CD1c-positive myeloid dendritic cell (primary cell): ENCODE results near the gene PHETA2.
A peak's percentile ranks its signal among the peaks of the same experiment; 100 is the strongest.
"Not testable (repeated sequence)": the region's sequence is repeated elsewhere in the genome, so short reads cannot be mapped to it uniquely, and the experiment has no call there.

ENCODE experiments used
- DNase-seq: peaks from one replicate; pipeline ENCODE4 v3.0.0-alpha.2; 2016; ENCODE audit errors: extremely low spot score

PHETA2 gene

DNA sequence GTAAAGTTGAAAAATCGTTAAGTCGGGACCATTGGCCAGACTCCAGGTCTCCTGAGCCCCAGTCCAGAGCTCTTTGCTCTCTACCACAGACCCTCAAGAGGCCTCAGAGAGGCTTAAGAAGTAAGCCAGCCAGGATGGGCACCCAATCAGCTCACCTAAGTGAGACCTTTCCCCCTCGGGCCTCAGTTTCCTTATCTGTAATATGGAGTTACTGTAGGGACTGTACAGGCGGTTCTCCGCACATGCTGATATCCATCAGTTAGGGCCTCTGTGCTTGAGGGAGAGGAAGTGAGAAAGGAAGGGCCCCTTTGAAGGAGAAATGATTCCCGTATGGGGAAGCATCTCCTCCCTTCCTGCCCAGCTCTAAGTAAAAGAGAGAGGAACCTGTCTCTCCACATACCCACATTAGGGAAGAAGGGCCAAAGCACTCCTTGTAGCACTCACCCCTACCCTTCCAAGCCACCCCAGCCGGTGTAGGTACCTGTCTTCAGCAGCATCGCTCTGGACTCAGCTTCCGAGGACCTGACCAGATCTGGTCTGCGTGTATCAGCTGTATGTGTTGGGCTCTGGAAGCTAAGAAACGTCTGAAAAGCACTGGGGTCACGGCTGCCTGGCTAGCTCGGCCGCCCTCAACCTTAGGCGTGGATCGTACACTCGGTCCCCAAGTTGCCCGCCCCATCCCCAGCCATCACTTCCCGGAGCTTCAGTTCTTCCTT, 4.1 kb upstream of the PHETA2 start:
- DNase-seq = peak; percentile 86

GRCh38 chr22:42070517-42071422, 3.3 kb upstream of the PHETA2 start, which contains the start of gene NAGA:
Gene NAGA, minus strand, starts transcription at chr22:42070812. Its CDS starts 515 bp downstream, at chr22:42070297.
- peak; percentile 98 for DNase-seq

- not testable (repeated sequence) for DNase-seq
Observed at GRCh38 chr22:42071508-42071907, 2.5 kb upstream of the PHETA2 start.

- DNase-seq = no peak
Observed at GRCh38 chr22:42072606-42073330, 1.3 kb upstream of the PHETA2 start.

DNA sequence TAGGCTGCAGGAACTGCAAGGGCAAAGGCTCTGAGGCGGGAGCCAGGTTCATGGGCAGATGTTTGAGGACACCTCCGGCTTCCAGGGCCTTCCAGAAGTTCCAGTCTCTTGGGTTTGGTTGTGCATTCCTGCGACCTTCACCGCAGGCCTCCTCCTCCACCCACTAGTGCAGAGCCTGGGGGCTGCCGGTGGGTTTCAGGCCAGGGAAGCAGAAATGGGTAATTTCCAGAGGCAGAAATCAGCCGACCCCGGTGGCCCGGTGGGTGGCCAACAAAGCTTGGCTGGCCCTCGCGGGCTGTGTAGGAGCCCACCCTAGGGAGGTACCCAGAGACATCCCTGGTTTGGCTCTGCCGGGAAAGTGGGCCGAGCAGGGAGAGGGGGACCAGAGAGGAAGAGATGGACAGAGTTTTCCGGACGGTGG, 417 bp upstream of the PHETA2 start:
- no peak for DNase-seq

GRCh38 chr22:42074846-42075676, 1.0 kb downstream of the PHETA2 start:
- no peak for DNase-seq

DNA sequence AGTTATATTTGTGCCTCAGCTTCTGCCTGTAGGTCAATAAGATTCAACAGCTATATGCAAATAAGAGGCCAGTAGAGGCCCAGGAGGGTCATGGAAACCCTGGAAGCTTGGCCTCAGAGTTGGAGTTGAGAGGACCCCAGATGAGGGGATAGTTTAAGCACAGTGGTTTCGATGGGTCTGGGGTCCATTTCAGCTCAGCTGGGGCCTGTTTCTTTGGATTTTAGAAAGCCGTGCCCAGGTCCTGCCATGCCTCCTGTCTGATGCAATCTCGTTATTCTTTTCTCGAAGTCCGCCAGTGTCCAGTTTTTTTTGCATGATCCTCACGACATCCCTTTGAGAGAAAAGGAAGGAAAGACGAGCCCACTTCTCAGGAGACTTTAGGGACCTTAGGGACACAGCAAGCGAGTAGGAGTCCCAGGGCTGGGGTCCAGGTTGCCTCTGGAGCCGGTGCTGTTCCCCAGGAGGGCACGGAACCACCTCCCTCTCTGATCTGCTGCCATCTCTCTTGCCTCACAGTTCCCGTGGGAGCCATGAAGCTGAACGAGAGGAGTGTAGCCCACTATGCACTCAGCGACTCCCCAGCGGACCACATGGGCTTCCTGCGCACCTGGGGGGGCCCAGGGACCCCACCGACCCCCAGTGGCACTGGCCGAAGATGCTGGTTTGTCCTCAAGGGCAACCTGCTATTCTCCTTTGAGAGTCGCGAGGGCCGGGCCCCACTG, 2.9 kb downstream of the PHETA2 start:
- no peak for DNase-seq

DNA sequence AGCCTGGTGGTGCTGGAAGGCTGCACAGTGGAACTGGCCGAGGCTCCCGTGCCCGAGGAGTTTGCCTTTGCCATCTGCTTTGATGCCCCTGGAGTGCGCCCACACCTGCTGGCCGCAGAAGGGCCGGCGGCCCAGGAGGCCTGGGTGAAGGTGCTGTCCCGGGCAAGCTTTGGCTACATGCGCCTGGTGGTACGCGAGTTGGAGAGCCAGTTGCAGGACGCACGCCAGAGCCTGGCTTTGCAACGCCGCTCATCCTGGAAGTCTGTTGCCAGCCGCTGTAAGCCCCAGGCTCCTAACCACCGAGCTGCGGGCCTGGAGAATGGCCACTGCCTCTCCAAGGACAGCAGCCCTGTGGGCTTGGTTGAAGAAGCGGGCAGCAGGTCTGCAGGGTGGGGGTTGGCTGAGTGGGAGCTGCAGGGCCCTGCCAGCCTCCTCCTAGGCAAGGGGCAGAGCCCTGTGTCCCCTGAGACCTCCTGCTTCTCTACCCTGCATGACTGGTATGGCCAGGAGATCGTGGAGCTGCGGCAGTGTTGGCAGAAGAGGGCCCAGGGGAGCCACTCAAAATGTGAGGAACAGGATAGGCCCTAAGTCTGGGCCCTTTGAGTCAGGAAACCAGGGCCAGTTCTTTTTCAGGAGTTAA, 3.6 kb downstream of the PHETA2 start:
- DNase-seq = no peak

GRCh38 chr22:42078469-42079318, 4.6 kb downstream of the PHETA2 start:
- no peak for DNase-seq

- peak; percentile 100 for DNase-seq
Observed at GRCh38 chr22:42079319-42080251, 5.5 kb downstream of the PHETA2 start, which contains the start of gene SMDT1. Gene SMDT1, plus strand, starts transcription at chr22:42079700. Its CDS starts 69 bp downstream, at chr22:42079769.

- peak; percentile 76 for DNase-seq
Observed at GRCh38 chr22:42080287-42080686, 6.2 kb downstream of the PHETA2 start.

DNA sequence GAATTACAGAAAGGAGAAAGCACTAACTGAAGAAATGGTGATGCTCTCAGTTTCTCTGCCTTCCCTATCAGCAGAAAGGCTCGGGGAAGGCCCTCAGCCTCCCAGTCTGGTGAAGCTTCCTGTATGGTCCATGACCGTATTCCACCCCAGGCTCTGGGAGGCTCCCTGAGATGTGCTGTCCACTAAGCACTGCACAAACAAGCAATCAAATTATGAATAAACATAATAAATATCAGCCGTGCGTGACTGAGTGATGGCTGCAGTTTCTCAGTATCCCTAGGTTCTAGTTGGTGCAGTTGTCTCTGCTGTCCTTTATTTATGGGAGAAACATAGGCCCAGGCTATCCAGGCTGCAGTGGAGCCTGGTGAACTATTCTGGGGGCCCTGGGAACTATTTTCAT, 9.1 kb downstream of the PHETA2 start:
- DNase-seq = no peak

- no peak for DNase-seq
Observed at GRCh38 chr22:42084874-42085273, 10.8 kb downstream of the PHETA2 start.

- DNase-seq = no peak
Observed at GRCh38 chr22:42086051-42086450, 12.0 kb downstream of the PHETA2 start.

GRCh38 chr22:42090596-42091454, 16.8 kb downstream of the PHETA2 start, which contains the start of gene NDUFA6:
Gene NDUFA6, minus strand, starts transcription at chr22:42090772. Its CDS starts 28 bp downstream, at chr22:42090744.
- DNase-seq = peak; percentile 100

DNA sequence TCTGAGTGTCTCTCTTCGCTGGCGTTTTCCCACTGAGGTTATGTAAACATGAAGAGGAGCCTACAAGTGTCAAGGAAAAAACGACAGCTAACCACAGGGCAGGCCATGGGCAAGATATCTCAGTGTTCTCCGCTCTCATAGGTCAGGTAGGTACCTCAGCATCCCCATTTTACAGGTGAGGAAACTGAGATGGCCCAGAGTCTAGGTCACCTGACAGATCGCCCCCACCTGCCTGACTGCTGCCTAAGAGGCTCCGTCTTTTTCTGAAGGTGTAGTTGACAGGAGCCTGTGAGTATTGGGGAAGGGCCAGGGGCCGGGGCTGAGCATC, 17.4 kb downstream of the PHETA2 start:
- no peak for DNase-seq

GRCh38 chr22:42101199-42101598, 27.2 kb downstream of the PHETA2 start:
- DNase-seq = no peak
